ENCODE results near the gene SLC39A11.
"Not testable (repeated sequence)": the region's sequence is repeated elsewhere in the genome, so short reads cannot be mapped to it uniquely, and the experiment has no call there.

Gene SLC39A11

GRCh38 chr17:73072219-73072962 is 20.1 kb downstream of the SLC39A11 start:
- DNase-seq (ENCODE audit: low read depth in 4 of 4, low spot score in 1 of 4) = no peak

- no peak for DNase-seq (ENCODE audit: low read depth in 4 of 4, low spot score in 1 of 4)
Measured at GRCh38 chr17:73071066-73071999, 21.2 kb downstream of the SLC39A11 start.

- no peak for DNase-seq (ENCODE audit: low read depth in 4 of 4, low spot score in 1 of 4)
Measured at GRCh38 chr17:73069841-73070240, 22.6 kb downstream of the SLC39A11 start.

GRCh38 chr17:73069164-73069770 is 23.2 kb downstream of the SLC39A11 start:
- DNase-seq (ENCODE audit: low read depth in 4 of 4, low spot score in 1 of 4) = no peak

GRCh38 chr17:73068322-73069153 is 23.9 kb downstream of the SLC39A11 start:
- no peak for DNase-seq (ENCODE audit: low read depth in 4 of 4, low spot score in 1 of 4)

- not testable (repeated sequence) for DNase-seq (ENCODE audit: low read depth in 4 of 4, low spot score in 1 of 4)
Measured at GRCh38 chr17:73067699-73068098, 24.8 kb downstream of the SLC39A11 start.

- no peak for DNase-seq (ENCODE audit: low read depth in 4 of 4, low spot score in 1 of 4)
Measured at GRCh38 chr17:73067075-73067474, 25.4 kb downstream of the SLC39A11 start.

GRCh38 chr17:73066148-73066884 is 26.2 kb downstream of the SLC39A11 start:
- no peak for DNase-seq (ENCODE audit: low read depth in 4 of 4, low spot score in 1 of 4)

GRCh38 chr17:73065376-73065775 is 27.1 kb downstream of the SLC39A11 start:
- no peak for DNase-seq (ENCODE audit: low read depth in 4 of 4, low spot score in 1 of 4)

- DNase-seq (ENCODE audit: low read depth in 4 of 4, low spot score in 1 of 4) = no peak
Measured at GRCh38 chr17:73064084-73064938, 28.2 kb downstream of the SLC39A11 start.

GRCh38 chr17:73062726-73063125 is 29.8 kb downstream of the SLC39A11 start:
- no peak for DNase-seq (ENCODE audit: low read depth in 4 of 4, low spot score in 1 of 4)

GRCh38 chr17:73061161-73061560 is 31.3 kb downstream of the SLC39A11 start:
- DNase-seq (ENCODE audit: low read depth in 4 of 4, low spot score in 1 of 4) = no peak

- DNase-seq (ENCODE audit: low read depth in 4 of 4, low spot score in 1 of 4) = no peak
Measured at GRCh38 chr17:73060721-73061120, 31.8 kb downstream of the SLC39A11 start.

GRCh38 chr17:73059713-73060112 is 32.8 kb downstream of the SLC39A11 start:
- not testable (repeated sequence) for DNase-seq (ENCODE audit: low read depth in 4 of 4, low spot score in 1 of 4)

GRCh38 chr17:73058022-73058421 is 34.5 kb downstream of the SLC39A11 start:
- DNase-seq (ENCODE audit: low read depth in 4 of 4, low spot score in 1 of 4) = no peak

GRCh38 chr17:73057196-73057595 is 35.3 kb downstream of the SLC39A11 start:
- no peak for DNase-seq (ENCODE audit: low read depth in 4 of 4, low spot score in 1 of 4)

- no peak for DNase-seq (ENCODE audit: low read depth in 4 of 4, low spot score in 1 of 4)
Measured at GRCh38 chr17:73052923-73053322, 39.6 kb downstream of the SLC39A11 start.

- DNase-seq (ENCODE audit: low read depth in 4 of 4, low spot score in 1 of 4) = no peak
Measured at GRCh38 chr17:73050797-73051196, 41.7 kb downstream of the SLC39A11 start.

GRCh38 chr17:73048170-73048569 is 44.3 kb downstream of the SLC39A11 start:
- no peak for DNase-seq (ENCODE audit: low read depth in 4 of 4, low spot score in 1 of 4)

All from stimulated activated CD4-positive, alpha-beta T cell treated with anti-CD3 and anti-CD28 coated beads, Interleukin-1b, Interleukin-23, amount 100 ng/mL, for 24 hours (primary cell).